Natural killer cell treated with Interleukin-12 subunit alpha and Interleukin-12 subunit beta and Interleukin-15 and Interleukin-18, amount 100 ng/mL, for 72 hours (primary cell): ENCODE data around the gene TMPRSS7. TPM values are rescaled to one million over a fixed set of nuclear protein-coding genes. Genes with fewer than 3 reads are reported as not detected.
"Not testable (repeated sequence)": the region's sequence is repeated elsewhere in the genome, so short reads cannot be mapped to it uniquely, and the experiment has no call there.

Experiments
- ATAC-seq, 2 donors: fragments of 150-1000 bp; cut with Tn5 transposase in 1 of 2; sonication (Bioruptor Pico), chemical (Tn5 transposase) in 1 of 2; 2 replicates each; pipeline ENCODE4 v1.10.0; 2021
- DNase-seq: peaks from one replicate; pipeline ENCODE4 v3.0.0; 2022; ENCODE audit warnings: low spot score
- H3K27ac Mint-ChIP-seq, 2 donors: 1 replicate in 1 of 2; 2 replicates in 1 of 2; pipeline ENCODE4 v1.8.0; 2022; ENCODE audit warnings: mixed read lengths in 2 of 2, mild to moderate bottlenecking in 1 of 2, moderate library complexity in 1 of 2
- H3K27me3 Mint-ChIP-seq, 2 donors: 1 replicate in 1 of 2; 2 replicates in 1 of 2; pipeline ENCODE4 v1.8.0; 2022; ENCODE audit warnings: mixed read lengths in 2 of 2
- H3K36me3 Mint-ChIP-seq: one replicate; pipeline ENCODE4 v1.8.0; 2022; ENCODE audit warnings: mixed read lengths
- H3K4me1 Mint-ChIP-seq, 2 donors: 1 replicate in 1 of 2; 2 replicates in 1 of 2; pipeline ENCODE4 v1.8.0; 2022; ENCODE audit warnings: low read depth in 2 of 2, mixed read lengths in 2 of 2, mild to moderate bottlenecking in 1 of 2
- H3K4me3 Mint-ChIP-seq: one replicate; pipeline ENCODE4 v1.8.0; 2022; ENCODE audit warnings: mixed read lengths
- H3K9me3 Mint-ChIP-seq: 2 replicates; pipeline ENCODE4 v1.8.0; 2022; ENCODE audit warnings: mixed read lengths
- total RNA-seq, 2 donors: library from RNA; stranded (reverse); gene quantifications; one replicate each; pipeline ENCODE4 v1.2.3, GENCODE V29; 2022

The TMPRSS7 gene
- total RNA-seq, 2 donors from 2014 or later: not detected

DNA sequence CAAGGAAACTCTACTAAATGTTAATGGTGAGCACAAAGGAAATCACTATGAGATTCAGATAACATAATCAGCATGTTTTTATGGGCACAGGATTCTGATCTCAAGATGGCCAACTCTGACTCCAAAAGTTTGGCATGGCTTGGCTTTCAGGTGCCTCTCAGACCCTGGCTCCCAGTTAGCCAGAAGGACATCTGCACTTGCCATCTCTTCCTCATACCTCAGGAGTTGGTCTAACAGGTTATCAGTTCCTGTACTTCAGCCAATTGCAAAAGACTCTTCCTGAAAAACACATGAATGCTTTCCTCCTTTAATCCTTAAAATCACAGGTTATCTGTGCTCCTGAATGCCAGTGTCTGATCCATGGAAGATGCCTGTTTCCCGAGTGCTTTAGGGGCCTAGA, 25.0 kb downstream of the TMPRSS7 start:
- DNase-seq: no peak

DNA sequence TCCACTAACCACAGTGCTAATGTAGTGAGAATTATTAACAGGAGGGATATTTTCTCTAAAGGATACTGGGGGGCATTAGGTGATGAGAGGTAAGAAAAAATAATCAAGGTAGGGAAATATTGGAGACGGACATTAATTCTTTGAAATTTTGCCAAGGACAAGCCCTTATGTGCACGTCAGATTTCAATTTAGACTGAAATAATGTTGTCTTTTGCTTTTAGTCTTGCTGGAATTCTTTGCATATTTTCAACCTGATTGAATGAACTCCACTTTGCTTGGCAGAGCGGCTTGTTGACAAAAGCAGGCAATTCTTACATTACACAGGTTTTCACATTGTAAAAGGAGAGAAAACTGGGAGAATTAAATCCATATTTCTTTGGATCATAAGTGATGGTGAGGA, 26.6 kb downstream of the TMPRSS7 start:
- Mint-ChIP-seq H3K4me3 (no peak overlapping the region), H3K4me1 (no peaks in the 10 kb centered on the region), H3K27me3 (peaks cover 10 to 13% of the 10 kb centered on the region in 2 donors), H3K27ac (no peak overlapping the region), H3K36me3 (no peaks in the 10 kb centered on the region), H3K9me3 (no peaks in the 10 kb centered on the region)
- no peak for DNase-seq
- ATAC-seq: no peak

More for the DNA sequence above, 25.0 kb downstream of the TMPRSS7 start:
- Mint-ChIP-seq H3K4me1 (no peaks in the 10 kb centered on the region), H3K9me3 (no peaks in the 10 kb centered on the region), H3K4me3 (no peak overlapping the region), H3K27ac (no peak overlapping the region), H3K27me3 (peaks cover 10 to 13% of the 10 kb centered on the region in 2 donors), H3K36me3 (no peaks in the 10 kb centered on the region)
- ATAC-seq: no peak

DNA sequence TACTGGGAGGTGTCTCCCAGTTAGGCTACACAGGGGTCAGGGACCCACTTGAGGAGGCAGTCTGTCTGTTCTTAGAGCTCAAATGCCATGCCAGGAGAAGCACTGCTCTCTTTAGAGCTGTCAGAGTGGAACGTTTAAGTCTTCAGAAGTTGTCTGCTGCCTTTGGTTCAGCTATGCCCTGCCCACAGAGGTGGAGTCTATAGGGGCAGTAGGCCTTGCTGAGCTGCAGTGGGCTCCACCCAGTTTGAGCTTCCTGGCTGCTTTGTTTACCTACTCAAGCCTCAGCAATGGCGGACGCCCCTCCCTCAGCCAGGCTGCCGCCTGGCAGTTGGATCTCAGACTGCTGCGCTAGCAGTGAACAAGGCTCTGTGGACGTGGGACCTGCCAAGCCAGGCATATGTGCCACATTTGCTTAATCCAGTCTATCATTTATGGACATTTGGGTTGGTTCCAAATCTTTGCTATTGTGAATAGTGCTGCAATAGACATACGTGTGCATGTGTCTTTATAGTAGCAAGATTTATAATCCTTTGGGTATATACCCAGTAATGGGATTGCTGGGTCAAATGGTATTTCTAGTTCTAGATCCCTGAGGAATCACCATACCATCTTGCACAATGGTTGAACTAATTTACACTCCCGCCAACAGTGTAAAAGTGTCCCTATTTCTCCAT, 38.0 kb downstream of the TMPRSS7 start:
- not testable (repeated sequence) for H3K27ac Mint-ChIP-seq, DNase-seq, H3K4me3 Mint-ChIP-seq, H3K9me3 Mint-ChIP-seq, H3K36me3 Mint-ChIP-seq, ATAC-seq, H3K4me1 Mint-ChIP-seq
- H3K27me3 Mint-ChIP-seq: peaks cover 17 to 44% of the 10 kb centered on the region in 2 donors

GRCh38 chr3:112074006-112074405, 39.5 kb downstream of the TMPRSS7 start:
- H3K4me3 Mint-ChIP-seq: no peak overlapping the region
- H3K27me3 Mint-ChIP-seq: peaks cover 19 to 29% of the 10 kb centered on the region in 2 donors
- no peaks in the 10 kb centered on the region for H3K4me1 Mint-ChIP-seq
- no peak for ATAC-seq
- H3K27ac Mint-ChIP-seq: no peak overlapping the region
- no peaks in the 10 kb centered on the region for H3K36me3 Mint-ChIP-seq
- DNase-seq: no peak
- no peaks in the 10 kb centered on the region for H3K9me3 Mint-ChIP-seq

GRCh38 chr3:112074616-112075497, 40.3 kb downstream of the TMPRSS7 start:
- no peak overlapping the region for H3K4me3 Mint-ChIP-seq
- DNase-seq (no peak), ATAC-seq (no peak)
- no peak overlapping the region for H3K27ac Mint-ChIP-seq
- H3K4me1 Mint-ChIP-seq: no peaks in the 10 kb centered on the region
- peaks cover 15 to 23% of the 10 kb centered on the region in 2 donors for H3K27me3 Mint-ChIP-seq
- H3K9me3 Mint-ChIP-seq: no peaks in the 10 kb centered on the region
- no peaks in the 10 kb centered on the region for H3K36me3 Mint-ChIP-seq

GRCh38 chr3:112078125-112079083, 43.9 kb downstream of the TMPRSS7 start:
- H3K27me3 Mint-ChIP-seq: peaks cover 7% of the 10 kb centered on the region in 2 donors
- H3K4me3 Mint-ChIP-seq: no peak overlapping the region
- H3K27ac Mint-ChIP-seq: no peak overlapping the region
- no peaks in the 10 kb centered on the region for H3K4me1 Mint-ChIP-seq
- H3K9me3 Mint-ChIP-seq: no peaks in the 10 kb centered on the region
- H3K36me3 Mint-ChIP-seq: no peaks in the 10 kb centered on the region
- no peak for ATAC-seq
- DNase-seq: no peak

DNA sequence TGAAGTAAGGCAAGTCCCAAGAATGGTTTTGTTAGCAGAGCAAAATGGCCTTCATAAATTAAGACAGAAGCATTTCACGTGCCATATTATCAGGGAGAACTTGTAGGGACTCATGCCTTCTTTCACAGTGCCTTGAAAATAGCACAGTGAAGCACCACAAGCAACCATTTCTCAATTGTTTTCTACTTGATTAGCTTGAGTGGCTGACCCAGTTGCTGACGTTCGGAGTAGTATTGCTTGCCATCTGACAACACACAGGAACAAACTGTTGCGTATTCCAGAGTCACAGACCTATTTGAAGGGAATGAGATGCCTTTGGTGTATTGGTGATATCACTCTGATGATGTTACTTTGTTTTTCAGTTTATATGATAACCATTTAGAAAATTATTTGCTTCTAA, 48.7 kb downstream of the TMPRSS7 start:
- Mint-ChIP-seq H3K27me3 (peaks cover 7 to 20% of the 10 kb centered on the region in 2 donors), H3K4me1 (peaks cover 6 to 10% of the 10 kb centered on the region in 2 donors), H3K27ac (no peak overlapping the region), H3K36me3 (no peaks in the 10 kb centered on the region), H3K4me3 (no peak overlapping the region), H3K9me3 (no peaks in the 10 kb centered on the region)
- DNase-seq: no peak
- no peak for ATAC-seq

- peaks cover 6 to 11% of the 10 kb centered on the region in 2 donors for H3K4me1 Mint-ChIP-seq
- H3K27me3 Mint-ChIP-seq: peaks cover 12 to 26% of the 10 kb centered on the region in 2 donors
- DNase-seq: no peak
- no peak for ATAC-seq
- H3K27ac Mint-ChIP-seq: no peak overlapping the region
- no peaks in the 10 kb centered on the region for H3K9me3 Mint-ChIP-seq
- no peaks in the 10 kb centered on the region for H3K36me3 Mint-ChIP-seq
- H3K4me3 Mint-ChIP-seq: peak overlapping the region; percentile 71
These were observed 50.6 kb downstream of the TMPRSS7 start for GRCh38 chr3:112084980-112085705.

GRCh38 chr3:112085735-112086075, 51.2 kb downstream of the TMPRSS7 start:
- no peak for ATAC-seq
- DNase-seq: no peak
- Mint-ChIP-seq H3K27me3 (peaks cover 12 to 26% of the 10 kb centered on the region in 2 donors), H3K4me3 (peak overlapping the region; percentile 71), H3K9me3 (no peaks in the 10 kb centered on the region), H3K4me1 (peaks cover 6 to 16% of the 10 kb centered on the region in 2 donors), H3K27ac (no peak overlapping the region), H3K36me3 (no peaks in the 10 kb centered on the region)

GRCh38 chr3:112086076-112086854, 51.7 kb downstream of the TMPRSS7 start, which contains the start of gene C3orf52:
C3orf52 (plus strand) TSS chr3:112086389; CDS start chr3:112086408, 19 bp downstream.
- peak within 1 kb of the TSS; percentile 71 for H3K4me3 Mint-ChIP-seq
- H3K27ac Mint-ChIP-seq: peak within 1 kb of the TSS in 1 of 2 donors; percentile 65
- peaks cover 12 to 26% of the 10 kb centered on the region in 2 donors for H3K27me3 Mint-ChIP-seq
- peaks cover 10 to 19% of the 10 kb centered on the region in 2 donors for H3K4me1 Mint-ChIP-seq
- ATAC-seq (peak; percentile 94), DNase-seq (peak; percentile 73)
- H3K9me3 Mint-ChIP-seq: no peaks in the 10 kb centered on the region
- no peaks in the 10 kb centered on the region for H3K36me3 Mint-ChIP-seq

DNA sequence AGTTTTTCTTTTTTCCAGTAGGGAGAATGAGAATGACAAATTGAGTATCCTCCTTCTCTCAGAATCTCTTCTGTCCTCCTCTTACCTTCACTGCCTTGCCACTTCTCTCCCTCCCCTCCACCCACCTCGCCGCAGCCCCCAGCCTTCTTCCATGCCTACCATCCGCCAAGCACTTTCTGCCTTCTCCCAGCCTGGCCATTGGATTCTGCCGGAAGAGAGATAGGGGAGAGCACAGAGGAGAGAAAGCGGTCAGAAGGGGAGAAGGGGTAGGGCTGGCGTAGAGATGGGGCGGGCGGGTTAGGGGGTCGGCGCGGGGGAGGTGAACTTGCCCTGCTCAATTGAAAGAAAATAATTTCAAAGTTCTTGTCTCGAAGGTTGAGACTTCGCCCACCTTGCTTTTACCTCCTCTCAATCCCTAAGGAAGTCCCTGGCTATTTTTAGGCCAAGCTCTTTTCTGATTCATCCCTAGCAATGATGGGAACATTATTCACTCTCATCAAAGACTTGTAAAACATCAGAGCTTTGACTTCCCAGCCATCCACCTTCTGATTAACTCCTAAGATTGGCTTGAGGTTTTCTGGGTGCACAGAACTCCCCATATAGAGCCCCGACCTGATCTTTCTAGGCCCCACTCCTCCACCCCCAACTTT, 52.5 kb downstream of the TMPRSS7 start:
- peak overlapping the region; percentile 71 for H3K4me3 Mint-ChIP-seq
- ATAC-seq (no peak), DNase-seq (no peak)
- H3K27ac Mint-ChIP-seq: peak overlapping the region in 1 of 2 donors; percentile 65
- no peaks in the 10 kb centered on the region for H3K9me3 Mint-ChIP-seq
- peaks cover 10 to 19% of the 10 kb centered on the region in 2 donors for H3K4me1 Mint-ChIP-seq
- H3K27me3 Mint-ChIP-seq: peaks cover 12 to 26% of the 10 kb centered on the region in 2 donors
- no peaks in the 10 kb centered on the region for H3K36me3 Mint-ChIP-seq

- Mint-ChIP-seq H3K9me3 (no peaks in the 10 kb centered on the region), H3K27ac (no peak overlapping the region), H3K36me3 (no peaks in the 10 kb centered on the region), H3K27me3 (peaks cover 14 to 25% of the 10 kb centered on the region in 2 donors), H3K4me1 (peaks cover 10 to 25% of the 10 kb centered on the region in 2 donors), H3K4me3 (no peak overlapping the region)
- ATAC-seq (no peak), DNase-seq (no peak)
These were observed 53.2 kb downstream of the TMPRSS7 start for GRCh38 chr3:112087746-112088145.
